Activated B cell treated with CpG ODN at 0.5 μM for 24 hours (primary cell): Measurements from ENCODE around the gene SLC19A1. TPM values are rescaled to one million over a fixed set of nuclear protein-coding genes. Genes with fewer than 3 reads are reported as not detected.

Experiments used
- ATAC-seq: fragments of 200-7000 bp; cut with Tn5 transposase; one replicate; pipeline ENCODE4 v1.10.0; 2021; ENCODE audit warnings: low read depth, mild to moderate bottlenecking, moderate library complexity
- CTCF ChIA-PET: fragments of 350-600 bp; sonication (Branson Sonifier 250); formaldehyde crosslinking; loops from one replicate; lab custom pipeline; 2021; ENCODE audit warnings: antibody characterized with exemption; lab: Charles Lee
- POLR2A ChIA-PET: fragments of 350-600 bp; sonication (Branson Sonifier 250); formaldehyde crosslinking; loops from one replicate; lab custom pipeline; 2021; ENCODE audit warnings: antibody characterized with exemption; lab: Charles Lee
- DNase-seq: peaks from one replicate; pipeline ENCODE4 v3.0.0; 2022
- H3K27ac Mint-ChIP-seq: one replicate; pipeline ENCODE4 v1.8.0; 2020; ENCODE audit warnings: mixed read lengths
- H3K27me3 Mint-ChIP-seq: one replicate; pipeline ENCODE4 v1.8.0; 2021; ENCODE audit warnings: mixed read lengths
- H3K36me3 Mint-ChIP-seq: one replicate; pipeline ENCODE4 v1.8.0; 2021; ENCODE audit warnings: low read depth, mixed read lengths
- H3K4me1 Mint-ChIP-seq: one replicate; pipeline ENCODE4 v1.8.0; 2021; ENCODE audit warnings: mixed read lengths
- H3K4me3 Mint-ChIP-seq: one replicate; pipeline ENCODE4 v1.8.0; 2020; ENCODE audit warnings: mild to moderate bottlenecking, mixed read lengths
- H3K9me3 Mint-ChIP-seq: one replicate; pipeline ENCODE4 v1.8.0; 2020; ENCODE audit warnings: mixed read lengths
- intact Hi-C: fragments of 100-400 bp; cut with micrococcal nuclease; formaldehyde crosslinking; loops from one replicate; pipeline ENCODE4 v1.15.1; 2024
- total RNA-seq: library from RNA; stranded (reverse); gene quantifications from 2 replicates; pipeline ENCODE4 v1.2.3, GENCODE V29; 2022
- TF ChIP-seq, protein P1 (sequence below): fragments of 200-600 bp; IDR thresholded peaks from one replicate; pipeline ENCODE4 v1.8.0; 2022; ENCODE audit warnings: antibody characterized with exemption, mild to moderate bottlenecking

Gene SLC19A1
- total RNA-seq, 1 donor from 2014 or later: 10.7 TPM

DNA sequence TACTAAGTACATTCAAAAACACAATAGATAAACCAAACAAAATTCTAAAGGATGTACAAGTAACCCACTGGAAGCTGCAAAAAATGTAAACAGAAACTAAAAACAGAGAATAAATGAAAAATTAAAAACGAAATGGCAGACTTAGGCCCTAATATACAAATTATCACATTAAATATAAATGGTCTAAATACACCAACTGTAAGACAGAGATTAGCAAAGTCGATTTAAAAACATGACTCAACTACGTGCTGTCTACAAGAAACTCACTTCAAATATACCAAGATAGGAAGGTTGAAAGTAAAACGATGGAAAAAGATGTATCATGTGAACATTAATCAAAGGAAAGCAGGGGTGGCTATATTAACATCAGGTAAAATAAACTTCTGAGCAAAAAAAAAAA is 23.1 kb downstream of the SLC19A1 start:
- ChIA-PET POLR2A (no interaction called here), CTCF (no interaction called here)
- H3K9me3 Mint-ChIP-seq: peaks cover 25% of the 10 kb centered on the region

DNA sequence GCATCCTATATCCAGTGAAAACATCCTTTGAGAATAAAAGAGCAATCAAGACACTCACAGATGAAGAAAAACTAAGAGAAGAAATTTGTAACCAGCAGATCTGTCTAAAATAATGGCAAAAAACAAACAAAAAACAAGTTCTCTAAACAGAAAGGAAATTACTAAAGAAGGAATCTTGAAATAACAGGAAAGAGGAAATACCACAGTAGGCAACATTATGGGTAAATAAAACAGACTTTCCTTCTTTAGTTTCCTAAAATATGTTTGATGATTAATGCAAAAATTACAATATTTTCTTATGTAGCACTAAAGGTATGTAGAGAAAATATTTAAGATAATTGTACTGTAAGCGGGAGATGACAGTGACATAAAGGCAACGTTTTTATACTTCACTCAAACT is 23.5 kb downstream of the SLC19A1 start:
- peaks cover 25% of the 10 kb centered on the region for H3K9me3 Mint-ChIP-seq
- CTCF ChIA-PET: no interaction called here
- no peaks in the 10 kb centered on the region for H3K27me3 Mint-ChIP-seq
- H3K4me3 Mint-ChIP-seq: no peak overlapping the region
- TF ChIP-seq, protein P1, sequence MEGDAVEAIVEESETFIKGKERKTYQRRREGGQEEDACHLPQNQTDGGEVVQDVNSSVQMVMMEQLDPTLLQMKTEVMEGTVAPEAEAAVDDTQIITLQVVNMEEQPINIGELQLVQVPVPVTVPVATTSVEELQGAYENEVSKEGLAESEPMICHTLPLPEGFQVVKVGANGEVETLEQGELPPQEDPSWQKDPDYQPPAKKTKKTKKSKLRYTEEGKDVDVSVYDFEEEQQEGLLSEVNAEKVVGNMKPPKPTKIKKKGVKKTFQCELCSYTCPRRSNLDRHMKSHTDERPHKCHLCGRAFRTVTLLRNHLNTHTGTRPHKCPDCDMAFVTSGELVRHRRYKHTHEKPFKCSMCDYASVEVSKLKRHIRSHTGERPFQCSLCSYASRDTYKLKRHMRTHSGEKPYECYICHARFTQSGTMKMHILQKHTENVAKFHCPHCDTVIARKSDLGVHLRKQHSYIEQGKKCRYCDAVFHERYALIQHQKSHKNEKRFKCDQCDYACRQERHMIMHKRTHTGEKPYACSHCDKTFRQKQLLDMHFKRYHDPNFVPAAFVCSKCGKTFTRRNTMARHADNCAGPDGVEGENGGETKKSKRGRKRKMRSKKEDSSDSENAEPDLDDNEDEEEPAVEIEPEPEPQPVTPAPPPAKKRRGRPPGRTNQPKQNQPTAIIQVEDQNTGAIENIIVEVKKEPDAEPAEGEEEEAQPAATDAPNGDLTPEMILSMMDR: no peak
- POLR2A ChIA-PET: no interaction called here
- intact Hi-C loops: no loop called here
- no peak overlapping the region for H3K27ac Mint-ChIP-seq
- peaks cover 68% of the 10 kb centered on the region for H3K36me3 Mint-ChIP-seq
- ATAC-seq: no peak
- DNase-seq: no peak
- peaks cover 6% of the 10 kb centered on the region for H3K4me1 Mint-ChIP-seq

More for the DNA sequence above, 23.1 kb downstream of the SLC19A1 start:
- Mint-ChIP-seq H3K4me1 (peaks cover 6% of the 10 kb centered on the region), H3K27me3 (no peaks in the 10 kb centered on the region), H3K27ac (no peak overlapping the region), H3K36me3 (peaks cover 65% of the 10 kb centered on the region), H3K4me3 (no peak overlapping the region)
- DNase-seq (no peak), ATAC-seq (no peak)
- TF ChIP-seq, protein P1: no peak
- intact Hi-C loops: no loop called here

DNA sequence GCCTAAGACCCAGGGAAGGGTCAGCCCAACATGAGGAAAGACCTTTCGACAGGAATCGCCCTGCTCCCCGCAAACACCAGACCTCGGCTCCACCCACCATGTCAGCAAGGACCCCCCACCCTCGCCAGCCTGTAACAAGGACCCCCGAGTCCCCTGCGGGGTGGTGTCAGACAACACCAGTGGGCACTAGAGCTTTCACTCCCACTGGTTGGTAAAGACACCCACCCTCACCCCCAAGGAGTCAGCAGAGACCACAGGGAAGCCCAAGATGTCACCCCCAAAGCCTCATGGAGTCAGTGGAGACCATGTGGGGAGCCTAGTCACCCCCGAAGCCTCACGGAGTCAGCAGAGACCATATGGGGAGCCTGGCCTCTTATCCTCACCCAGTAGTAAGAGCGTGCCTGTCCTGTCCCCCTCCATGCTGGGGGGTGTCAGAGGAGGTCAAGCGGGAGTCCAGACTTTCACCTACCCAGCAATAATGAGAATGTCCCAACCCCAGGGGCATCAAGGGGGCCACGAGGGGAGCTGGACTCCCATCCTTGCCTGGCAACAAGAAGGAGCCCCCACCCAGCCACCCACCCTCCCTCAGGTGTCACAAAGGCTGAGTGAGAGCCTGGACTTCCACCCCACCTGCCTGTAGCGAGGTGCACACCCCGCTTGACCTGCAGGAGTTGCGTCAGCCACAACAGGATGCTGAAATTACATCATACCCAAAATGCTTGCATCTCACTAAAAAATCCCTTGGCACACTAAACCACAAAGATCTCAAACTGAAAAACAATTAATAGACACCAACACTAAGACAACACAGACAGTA is 24.8 kb downstream of the SLC19A1 start:
- CTCF ChIA-PET: no interaction called here
- H3K27ac Mint-ChIP-seq: no peak overlapping the region

DNA sequence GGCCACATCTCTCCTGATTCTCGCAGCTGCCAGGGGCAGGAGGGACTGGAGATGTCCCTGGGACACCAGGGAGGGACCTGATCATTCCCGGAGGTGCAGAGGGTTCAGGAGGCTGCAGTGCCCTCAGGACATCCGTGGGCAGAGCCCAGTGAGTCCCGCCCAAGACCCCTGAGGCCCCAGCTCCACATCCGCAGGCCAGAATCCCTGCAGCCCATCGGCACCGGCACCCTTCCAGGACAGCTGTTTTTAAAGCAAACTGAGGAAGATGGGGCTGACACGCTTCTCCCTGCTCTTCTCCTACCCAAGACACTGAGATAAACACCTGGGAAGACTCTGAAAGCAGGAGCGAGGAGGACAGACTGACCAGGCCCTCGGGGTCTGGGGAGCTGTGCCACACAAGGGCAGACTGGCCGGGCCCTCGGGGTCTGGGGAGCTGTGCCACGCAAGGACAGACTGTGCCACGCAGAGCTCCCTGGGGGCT is 25.5 kb downstream of the SLC19A1 start:
- Mint-ChIP-seq H3K4me3 (no peak overlapping the region), H3K27me3 (no peaks in the 10 kb centered on the region), H3K4me1 (peaks cover 3% of the 10 kb centered on the region), H3K36me3 (peaks cover 54% of the 10 kb centered on the region), H3K9me3 (peaks cover 25% of the 10 kb centered on the region), H3K27ac (no peak overlapping the region)
- DNase-seq (no peak), ATAC-seq (no peak)
- intact Hi-C loops: no loop called here
- POLR2A ChIA-PET: no interaction called here
- TF ChIP-seq, protein P1: no peak
- CTCF ChIA-PET: no interaction called here

More for the DNA sequence above, 24.8 kb downstream of the SLC19A1 start:
- Mint-ChIP-seq H3K4me1 (peaks cover 6% of the 10 kb centered on the region), H3K4me3 (no peak overlapping the region), H3K9me3 (peaks cover 25% of the 10 kb centered on the region), H3K36me3 (peaks cover 61% of the 10 kb centered on the region), H3K27me3 (no peaks in the 10 kb centered on the region)
- DNase-seq (no peak), ATAC-seq (no peak)
- intact Hi-C loops: no loop called here
- TF ChIP-seq, protein P1: no peak
- POLR2A ChIA-PET: no interaction called here

DNA sequence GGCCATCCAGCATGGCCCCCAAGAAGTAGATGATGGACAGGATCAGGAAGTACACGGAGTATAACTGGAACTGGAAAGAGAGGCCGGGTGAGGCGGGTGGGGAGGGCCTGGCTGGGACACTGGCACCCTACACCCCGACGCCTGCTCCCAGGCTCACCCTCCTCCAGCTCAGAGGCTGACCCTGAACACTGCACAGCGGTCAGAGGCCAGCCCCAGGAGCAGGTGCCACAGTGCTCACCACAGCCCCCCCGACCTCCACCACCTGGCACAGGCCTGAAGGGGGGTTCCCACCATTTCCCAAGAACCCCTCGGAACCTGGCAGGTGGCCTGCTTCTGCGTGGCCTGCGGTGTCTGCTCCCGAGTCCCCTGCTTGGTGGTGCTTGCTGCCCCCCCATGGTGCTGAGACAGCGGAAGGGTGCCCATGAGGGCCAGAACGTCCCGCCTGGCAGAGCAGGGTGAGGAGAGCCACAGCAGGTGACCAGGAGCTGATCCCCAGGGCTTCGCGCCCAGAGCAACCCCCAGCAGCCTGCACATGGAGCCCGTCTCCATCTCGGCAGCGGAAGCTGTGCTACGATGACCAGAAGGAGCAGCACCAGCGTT is 26.1 kb downstream of the SLC19A1 start:
- intact Hi-C loops: no loop called here
- no peak for DNase-seq
- ChIA-PET POLR2A (no interaction called here), CTCF (no interaction called here)
- Mint-ChIP-seq H3K4me1 (peaks cover 2% of the 10 kb centered on the region), H3K36me3 (peaks cover 48% of the 10 kb centered on the region), H3K27me3 (no peaks in the 10 kb centered on the region), H3K27ac (no peak overlapping the region), H3K9me3 (peaks cover 25% of the 10 kb centered on the region), H3K4me3 (no peak overlapping the region)
- TF ChIP-seq, protein P1: no peak
- ATAC-seq: no peak
